Gastrocnemius medialis (tissue), 4 donors: Measurements from ENCODE around the gene PPP6R3. TPM values are rescaled to one million over a fixed set of nuclear protein-coding genes. Genes with fewer than 3 reads are reported as not detected.
"Not testable (repeated sequence)": the region's sequence is repeated elsewhere in the genome, so short reads cannot be mapped to it uniquely, and the experiment has no call there.

Experiments used
- ATAC-seq, 2 donors: fragments of 150-250 bp; one replicate each; pipeline ENCODE4 v1.9.1; 2016
- DNase-seq, 2 donors: peaks; one replicate each; pipeline ENCODE4 v3.0.0-alpha.2; 2019
- H3K27ac ChIP-seq, 4 donors: fragments of 200-600 bp; sonication (generic); 1 replicate in 1 of 4; 2 replicates in 3 of 4; pipeline ENCODE4 v1.5.1; 2016 to 2018; ENCODE audit warnings: mild to moderate bottlenecking in 2 of 4, moderate library complexity in 1 of 4
- H3K27me3 ChIP-seq, 3 donors: fragments of 200-600 bp; sonication (generic) in 2 of 3; 1 replicate in 1 of 3; 2 replicates in 2 of 3; pipeline versions ENCODE4 v1.5.1 to v1.6.0; 2016 to 2019; ENCODE audit warnings: mild to moderate bottlenecking in 1 of 3, moderate library complexity in 1 of 3
- H3K36me3 ChIP-seq, 2 donors: fragments of 200-600 bp; sonication (generic) in 1 of 2; one replicate each; pipeline ENCODE4 v1.5.1; 2017 to 2018
- H3K4me1 ChIP-seq, 2 donors: fragments of 200-600 bp; sonication (generic) in 1 of 2; one replicate each; pipeline ENCODE4 v1.5.1; 2016 to 2017; ENCODE audit warnings: mild to moderate bottlenecking in 2 of 2
- H3K4me3 ChIP-seq, 4 donors: fragments of 200-600 bp; sonication (generic) in 3 of 4; 1 replicate in 1 of 4; 2 replicates in 3 of 4; pipeline ENCODE4 v1.5.1; 2016 to 2019; ENCODE audit warnings: mild to moderate bottlenecking in 2 of 4
- H3K9me3 ChIP-seq, 3 donors: fragments of 200-600 bp; sonication (generic) in 2 of 3; 1 replicate in 1 of 3; 2 replicates in 2 of 3; pipeline ENCODE4 v1.5.1; 2016 to 2019
- CTCF ChIP-seq, 5 experiments: fragments of 450-650 bp in 3 of 5; fragments of 200-600 bp in 2 of 5; sonication (generic) in 2 of 5; IDR thresholded peaks in 4 of 5; conservative IDR thresholded peaks in 1 of 5; 1 replicate in 4 of 5; 2 replicates in 1 of 5; pipeline ENCODE4 v1.5.1; 2016 to 2019; ENCODE audit warnings: antibody characterized with exemption in 5 of 5, mild to moderate bottlenecking in 3 of 5, moderate library complexity in 3 of 5
- POLR2A ChIP-seq, 2 donors: fragments of 450-650 bp; IDR thresholded peaks; one replicate each; pipeline ENCODE4 v1.6.1; 2017; ENCODE audit warnings: antibody characterized with exemption in 2 of 2, mild to moderate bottlenecking in 2 of 2, moderate library complexity in 2 of 2
- in situ Hi-C, 4 donors: fragments of 200-750 bp; cut with MboI; loops; one replicate each; pipeline versions ENCODE4 v1.15.0 to v1.8.0; 2017; ENCODE audit warnings: low sequenced_read_pairs in 4 of 4
- intact Hi-C: fragments of 100-400 bp; cut with DNase I; formaldehyde crosslinking; loops from one replicate; pipeline ENCODE4 v1.15.1; 2023; ENCODE audit warnings: low total_unique reads
- total RNA-seq, 4 donors: library from RNA; depleted of rRNA; stranded (reverse); fragments of >200 nt; gene quantifications; one replicate each; pipeline versions ENCODE4 v1.1.0 to v1.2.3, GENCODE V29; 2016

The PPP6R3 gene
- total RNA-seq, 4 donors from 2014 or later = 77.3 to 196 (median 133) TPM

- intact Hi-C loops = loop anchor here (5.0 kb wide), 2 partner anchors 63 to 148 kb away; no protein-coding TSS in a partner anchor
- Histone ChIP-seq H3K36me3 (no peaks in the 10 kb centered on the region), H3K9me3 (no peaks in the 10 kb centered on the region), H3K4me3 (no peak overlapping the region), H3K4me1 (no peaks in the 10 kb centered on the region), H3K27me3 (no peaks in the 10 kb centered on the region), H3K27ac (no peak overlapping the region)
- in situ Hi-C loops = loop anchor here in 1 of 4 donors (25.0 kb wide), 1 partner anchor 133 kb away; the partner anchor contains the start of gene LRP5
- TF ChIP-seq CTCF (IDR thresholded peaks at IDR 0.05 in 4 of 5, conservative IDR thresholded peaks at IDR 0.05 in 1 of 5) (no peak), POLR2A (IDR thresholded peaks at IDR 0.05) (no peak)
- ATAC-seq (no peak), DNase-seq (no peak)
Measured at GRCh38 chr11:68445531-68446035, 15.0 kb upstream of the PPP6R3 start.

- TF ChIP-seq CTCF (IDR thresholded peaks at IDR 0.05 in 4 of 5, conservative IDR thresholded peaks at IDR 0.05 in 1 of 5) (no peak), POLR2A (IDR thresholded peaks at IDR 0.05) (no peak)
- no peak overlapping the region for H3K27ac ChIP-seq
- no peaks in the 10 kb centered on the region for H3K4me1 ChIP-seq
- intact Hi-C loops = loop anchor here (5.0 kb wide), 2 partner anchors 64 to 149 kb away; no protein-coding TSS in a partner anchor
- H3K27me3 ChIP-seq = no peaks in the 10 kb centered on the region
- no peaks in the 10 kb centered on the region for H3K36me3 ChIP-seq
- ATAC-seq = no peak
- in situ Hi-C loops = loop anchor here in 1 of 4 donors (25.0 kb wide), 1 partner anchor 134 kb away; the partner anchor contains the start of gene LRP5
- DNase-seq = no peak
- H3K9me3 ChIP-seq = no peaks in the 10 kb centered on the region
- H3K4me3 ChIP-seq = no peak overlapping the region
Measured at GRCh38 chr11:68446046-68446725, 14.4 kb upstream of the PPP6R3 start.

DNA sequence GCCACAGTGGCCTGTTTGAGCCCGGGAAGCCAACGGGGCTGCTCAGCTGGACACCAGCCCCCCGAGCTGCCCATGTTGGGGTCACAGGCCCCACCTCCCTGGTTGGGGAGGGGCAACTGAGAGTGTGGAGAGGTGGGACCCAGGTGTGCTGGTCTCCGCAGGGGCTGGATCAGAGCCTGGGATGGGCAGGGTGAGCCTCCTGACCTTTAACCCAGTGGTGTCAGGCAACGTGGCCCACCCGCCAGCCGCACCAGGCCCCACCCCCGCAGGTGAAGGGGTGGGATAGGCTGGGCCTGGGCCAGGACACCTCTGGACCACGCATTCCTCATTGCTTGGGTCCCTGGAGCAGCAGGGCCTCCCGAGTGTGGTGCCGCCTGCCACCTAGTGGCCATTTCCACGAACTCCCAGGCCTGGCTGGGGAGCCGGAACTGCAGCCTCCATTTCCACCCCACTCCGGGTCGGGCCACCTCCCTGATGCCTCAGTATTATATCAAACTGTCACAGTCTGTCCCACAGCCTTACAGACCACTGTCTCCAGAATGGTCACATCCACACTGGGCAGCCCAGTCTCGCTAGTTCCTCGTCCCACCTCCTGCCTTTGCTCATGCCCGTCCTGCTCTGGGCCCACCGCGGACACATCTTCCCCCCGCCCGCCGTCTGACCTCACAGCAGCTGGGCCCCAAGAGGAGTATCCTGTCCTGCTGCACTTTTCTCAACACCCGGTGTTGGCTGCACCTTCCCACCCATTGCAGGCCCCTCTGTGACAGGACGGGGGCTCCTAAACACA is 13.3 kb upstream of the PPP6R3 start:
- ATAC-seq (peak; percentile 86 to 87), DNase-seq (peak; percentile 51 to 62)
- Histone ChIP-seq H3K9me3 (no peaks in the 10 kb centered on the region), H3K4me1 (no peaks in the 10 kb centered on the region), H3K27me3 (no peaks in the 10 kb centered on the region), H3K27ac (no peak overlapping the region), H3K36me3 (no peaks in the 10 kb centered on the region), H3K4me3 (no peak overlapping the region)
- TF ChIP-seq POLR2A (IDR thresholded peaks at IDR 0.05) = no peak
- peak; percentile 80 to 96 (median 95) for TF ChIP-seq CTCF (IDR thresholded peaks at IDR 0.05 in 4 of 5, conservative IDR thresholded peaks at IDR 0.05 in 1 of 5)
- intact Hi-C loops = loop anchor here (1.0 to 5.0 kb wide), 3 partner anchors 65 to 190 kb away; no protein-coding TSS in a partner anchor
- in situ Hi-C loops = loop anchor here in 1 of 4 donors (25.0 kb wide), 1 partner anchor 135 kb away; the partner anchor contains the start of gene LRP5

DNA sequence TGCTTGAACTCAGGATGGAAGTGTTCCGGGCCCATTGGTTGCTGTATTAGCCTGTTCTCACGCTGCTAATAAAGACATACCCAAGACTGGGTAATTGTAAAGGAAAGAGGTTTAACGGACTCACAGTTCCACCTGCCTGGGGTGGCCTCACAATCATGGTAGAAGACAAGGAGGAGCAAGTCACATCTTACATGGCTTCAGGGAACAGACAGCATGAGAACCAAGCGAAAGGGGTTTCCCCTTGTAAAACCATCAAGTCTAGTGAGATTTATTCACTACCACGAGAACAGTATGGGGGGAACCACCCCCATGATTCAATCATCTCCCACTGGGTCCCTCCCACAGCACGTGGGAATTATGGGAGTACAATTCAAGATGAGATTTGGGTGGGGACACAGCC is 12.6 kb upstream of the PPP6R3 start:
- in situ Hi-C loops = loop anchor here in 1 of 4 donors (25.0 kb wide), 1 partner anchor 136 kb away; the partner anchor contains the start of gene LRP5
- ATAC-seq = not testable (repeated sequence)

More for the DNA sequence above, 12.6 kb upstream of the PPP6R3 start:
- H3K27ac ChIP-seq, H3K4me3 ChIP-seq, DNase-seq, H3K36me3 ChIP-seq, H3K9me3 ChIP-seq, H3K27me3 ChIP-seq, H3K4me1 ChIP-seq: not testable (repeated sequence)
- intact Hi-C loops = loop anchor here (1.0 to 5.0 kb wide), 3 partner anchors 66 to 191 kb away; no protein-coding TSS in a partner anchor
